Neural progenitor cell (in vitro differentiated cells): ENCODE results near the gene TNNT3. TPM values are rescaled to one million over a fixed set of nuclear protein-coding genes. Genes with fewer than 3 reads are reported as not detected.

Source experiments
- DNase-seq: peaks from one replicate; pipeline ENCODE4 v3.0.0-alpha.2; 2016; ENCODE audit warnings: low spot score
- H2AFZ ChIP-seq: fragments of 200-600 bp; sonication (generic); replicated peaks from 2 replicates; pipeline ENCODE4 v1.6.1; 2016; ENCODE audit warnings: antibody characterized with exemption
- H3F3A ChIP-seq: fragments of 200-600 bp; sonication (generic); 2 replicates; pipeline ENCODE4 v1.6.1; 2016; ENCODE audit warnings: antibody characterized with exemption, low read depth
- H3K27ac ChIP-seq: fragments of 200-600 bp; sonication (generic); 2 replicates; pipeline ENCODE4 v1.5.1; 2016; ENCODE audit warnings: mild to moderate bottlenecking
- H3K27me3 ChIP-seq: fragments of 200-600 bp; sonication (generic); 2 replicates; pipeline ENCODE4 v1.6.1; 2016; ENCODE audit warnings: mild to moderate bottlenecking, moderate library complexity
- H3K36me3 ChIP-seq: fragments of 200-600 bp; sonication (generic); 2 replicates; pipeline ENCODE4 v1.5.1; 2016
- H3K4me1 ChIP-seq: fragments of 200-600 bp; sonication (generic); 2 replicates; pipeline ENCODE4 v1.6.1; 2016; ENCODE audit warnings: mixed run types
- H3K4me2 ChIP-seq: fragments of 200-600 bp; sonication (generic); 2 replicates; pipeline ENCODE4 v1.6.1; 2016
- H3K4me3 ChIP-seq: fragments of 200-600 bp; sonication (generic); 2 replicates; pipeline ENCODE4 v1.5.1; 2016
- H3K79me2 ChIP-seq: fragments of 200-600 bp; sonication (generic); 2 replicates; pipeline ENCODE4 v1.6.1; 2016; ENCODE audit warnings: low read depth
- H3K9ac ChIP-seq: fragments of 200-600 bp; sonication (generic); 2 replicates; pipeline ENCODE4 v1.6.1; 2016
- H3K9me3 ChIP-seq: fragments of 200-600 bp; sonication (generic); 2 replicates; pipeline ENCODE4 v1.5.1; 2016; ENCODE audit warnings: low read depth
- H4K20me1 ChIP-seq: fragments of 200-600 bp; sonication (generic); 2 replicates; pipeline ENCODE4 v1.6.1; 2016; ENCODE audit warnings: low read depth
- H3K27ac Mint-ChIP-seq: 3 replicates; pipeline ENCODE4 v1.8.0; 2021; ENCODE audit warnings: mixed read lengths
- H3K27me3 Mint-ChIP-seq: 2 replicates; pipeline ENCODE4 v1.8.0; 2022; ENCODE audit warnings: low read depth, mild to moderate bottlenecking, inconsistent platforms, moderate library complexity, mixed read lengths; ENCODE audit not compliant: insufficient read depth
- H3K36me3 Mint-ChIP-seq: 3 replicates; pipeline ENCODE4 v1.8.0; 2021; ENCODE audit warnings: mixed read lengths
- H3K4me1 Mint-ChIP-seq: 3 replicates; pipeline ENCODE4 v1.8.0; 2021; ENCODE audit warnings: mixed read lengths
- H3K4me3 Mint-ChIP-seq: 3 replicates; pipeline ENCODE4 v1.8.0; 2021; ENCODE audit warnings: mild to moderate bottlenecking, moderate library complexity, mixed read lengths
- H3K9me3 Mint-ChIP-seq: 3 replicates; pipeline ENCODE4 v1.8.0; 2020; ENCODE audit warnings: mixed read lengths
- CTCF ChIP-seq: fragments of 200-600 bp; sonication (generic); IDR thresholded peaks from 2 replicates; pipeline ENCODE4 v1.5.1; 2017; ENCODE audit warnings: antibody characterized with exemption, mild to moderate bottlenecking
- EZH2 ChIP-seq: fragments of 200-600 bp; sonication (generic); IDR thresholded peaks from 2 replicates; pipeline ENCODE4 v1.6.1; 2017; ENCODE audit warnings: antibody characterized with exemption, mild to moderate bottlenecking, moderate library complexity
- EZH2phosphoT487 ChIP-seq: fragments of 200-600 bp; sonication (generic); IDR thresholded peaks from 2 replicates; pipeline ENCODE4 v1.6.1; 2017; ENCODE audit warnings: antibody characterized with exemption
- total RNA-seq: library from RNA; depleted of rRNA; stranded (reverse); fragments of >200 nt; gene quantifications from 2 replicates; pipeline ENCODE4 v1.2.3, GENCODE V29; 2015; ENCODE audit warnings: low replicate concordance

The TNNT3 gene
- total RNA-seq, 1 donor from 2014 or later: 0.92 TPM

DNA sequence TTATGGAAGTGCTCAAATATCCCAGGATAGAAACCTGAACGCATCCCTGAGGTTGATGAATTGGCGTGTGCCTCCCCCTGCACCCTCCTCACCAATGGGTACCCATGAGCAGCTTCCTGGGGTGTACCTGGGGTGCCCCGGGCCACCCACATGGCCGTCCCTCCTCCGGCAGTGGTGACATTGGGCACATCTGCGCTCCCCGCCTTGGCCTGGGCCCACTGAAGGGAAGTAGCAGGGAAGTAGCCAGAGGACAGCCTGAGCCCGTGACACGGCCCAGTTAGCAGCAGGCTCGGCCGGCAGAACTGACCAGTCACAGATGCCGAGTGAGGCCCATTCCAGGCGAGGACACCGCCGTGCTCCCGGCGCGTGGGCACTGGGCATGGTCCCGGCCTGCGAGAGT, 44.4 kb downstream of the TNNT3 start:
- Histone ChIP-seq H2AFZ (no peak overlapping the region), H3F3A (no peaks in the 10 kb centered on the region), H3K27ac (no peak overlapping the region), H3K4me2 (no peak overlapping the region), H3K79me2 (no peaks in the 10 kb centered on the region), H3K4me3 (no peak overlapping the region), H3K36me3 (no peaks in the 10 kb centered on the region), H3K4me1 (no peaks in the 10 kb centered on the region), H4K20me1 (no peaks in the 10 kb centered on the region), H3K9ac (no peak overlapping the region), H3K9me3 (no peaks in the 10 kb centered on the region), H3K27me3 (no peaks in the 10 kb centered on the region)
- no peak for DNase-seq
- H3K36me3 Mint-ChIP-seq: no peaks in the 10 kb centered on the region
- H3K4me1 Mint-ChIP-seq: no peaks in the 10 kb centered on the region
- TF ChIP-seq CTCF (no peak), EZH2 (no peak), EZH2phosphoT487 (no peak)
- no peak overlapping the region for H3K4me3 Mint-ChIP-seq
- H3K27ac Mint-ChIP-seq: no peak overlapping the region
- H3K27me3 Mint-ChIP-seq: no peaks in the 10 kb centered on the region
- H3K9me3 Mint-ChIP-seq: no peaks in the 10 kb centered on the region

- H3K9me3 ChIP-seq: no peaks in the 10 kb centered on the region
- H2AFZ ChIP-seq: no peak overlapping the region
- no peaks in the 10 kb centered on the region for H3K79me2 ChIP-seq
- no peak overlapping the region for H3K27ac ChIP-seq
- no peak overlapping the region for H3K4me3 ChIP-seq
- H3K9ac ChIP-seq: no peak overlapping the region
- Mint-ChIP-seq H3K4me1 (no peaks in the 10 kb centered on the region), H3K9me3 (no peaks in the 10 kb centered on the region), H3K27me3 (no peaks in the 10 kb centered on the region), H3K27ac (no peak overlapping the region), H3K4me3 (no peak overlapping the region), H3K36me3 (no peaks in the 10 kb centered on the region)
- no peak for DNase-seq
- H3F3A ChIP-seq: no peaks in the 10 kb centered on the region
- H3K27me3 ChIP-seq: no peaks in the 10 kb centered on the region
- H3K4me2 ChIP-seq: no peak overlapping the region
- H3K36me3 ChIP-seq: no peaks in the 10 kb centered on the region
- H3K4me1 ChIP-seq: no peaks in the 10 kb centered on the region
- TF ChIP-seq CTCF (no peak), EZH2phosphoT487 (no peak), EZH2 (no peak)
- H4K20me1 ChIP-seq: no peaks in the 10 kb centered on the region
These were observed 44.8 kb downstream of the TNNT3 start for GRCh38 chr11:1964348-1964747.

- DNase-seq: no peak
- Histone ChIP-seq H3K4me2 (no peak overlapping the region), H3K27me3 (no peaks in the 10 kb centered on the region), H3K36me3 (no peaks in the 10 kb centered on the region), H3K9ac (no peak overlapping the region), H3K9me3 (no peaks in the 10 kb centered on the region), H3K4me3 (no peak overlapping the region), H3F3A (no peaks in the 10 kb centered on the region), H3K79me2 (no peaks in the 10 kb centered on the region), H3K4me1 (no peaks in the 10 kb centered on the region), H3K27ac (no peak overlapping the region), H4K20me1 (no peaks in the 10 kb centered on the region), H2AFZ (no peak overlapping the region)
- Mint-ChIP-seq H3K36me3 (no peaks in the 10 kb centered on the region), H3K4me3 (no peak overlapping the region), H3K9me3 (no peaks in the 10 kb centered on the region), H3K4me1 (no peaks in the 10 kb centered on the region), H3K27ac (no peak overlapping the region), H3K27me3 (no peaks in the 10 kb centered on the region)
- TF ChIP-seq CTCF: no peak
- no peak for TF ChIP-seq EZH2phosphoT487
- TF ChIP-seq EZH2: no peak
These were observed 45.5 kb downstream of the TNNT3 start for GRCh38 chr11:1964955-1965354.

DNA sequence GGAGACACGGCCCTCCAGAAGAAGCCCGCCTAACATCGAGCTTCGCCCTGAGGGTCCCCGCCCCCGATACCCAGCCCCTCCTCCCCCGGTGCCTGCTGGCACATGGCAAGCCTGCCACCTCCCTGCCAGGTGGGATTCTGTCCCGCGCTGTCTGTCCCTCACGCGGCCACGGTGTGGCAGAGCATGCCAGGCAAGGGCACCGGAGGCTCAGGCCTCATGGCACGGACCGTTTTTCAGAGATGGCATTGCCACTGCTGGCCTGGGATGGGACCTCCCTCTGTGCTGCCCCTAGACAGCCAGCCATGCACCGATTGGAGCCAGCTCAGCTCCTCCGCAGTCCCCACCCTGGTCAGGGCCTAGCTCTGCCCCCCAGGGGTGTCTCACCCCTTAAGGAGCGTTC, 47.0 kb downstream of the TNNT3 start:
- Mint-ChIP-seq H3K9me3 (no peaks in the 10 kb centered on the region), H3K27me3 (no peaks in the 10 kb centered on the region), H3K27ac (no peak overlapping the region), H3K36me3 (no peaks in the 10 kb centered on the region), H3K4me3 (no peak overlapping the region), H3K4me1 (no peaks in the 10 kb centered on the region)
- Histone ChIP-seq H4K20me1 (no peaks in the 10 kb centered on the region), H3K36me3 (no peaks in the 10 kb centered on the region), H3K9me3 (no peaks in the 10 kb centered on the region), H2AFZ (no peak overlapping the region), H3K27ac (no peak overlapping the region), H3K4me3 (no peak overlapping the region), H3F3A (no peaks in the 10 kb centered on the region), H3K79me2 (no peaks in the 10 kb centered on the region), H3K9ac (no peak overlapping the region), H3K27me3 (no peaks in the 10 kb centered on the region), H3K4me1 (no peaks in the 10 kb centered on the region), H3K4me2 (no peak overlapping the region)
- TF ChIP-seq CTCF: no peak
- no peak for DNase-seq
